ENCODE measurements around the gene COL6A1. TPM values are rescaled to one million over a fixed set of nuclear protein-coding genes. Genes with fewer than 3 reads are reported as not detected.

COL6A1 gene
- total RNA-seq, 1 donor from 2014 or later = 137 TPM

GRCh38 chr21:45985471-45986315 is 4.1 kb downstream of the COL6A1 start:
- Mint-ChIP-seq H3K36me3 (ENCODE audit: insufficient read depth) (peaks cover 12% of the 10 kb centered on the region), H3K4me3 (ENCODE audit: low read depth) (no peak overlapping the region), H3K27ac (no peak overlapping the region), H3K4me1 (ENCODE audit: low read depth) (peaks cover 2% of the 10 kb centered on the region), H3K27me3 (no peaks in the 10 kb centered on the region), H3K9me3 (ENCODE audit: low read depth) (no peaks in the 10 kb centered on the region)
- TF ChIP-seq CTCF (IDR thresholded peaks at IDR 0.05; ENCODE audit: unreplicated experiment) = no peak
- no peak for DNase-seq (ENCODE audit: low spot score, unreplicated experiment)

GRCh38 chr21:45986316-45987051 is 4.9 kb downstream of the COL6A1 start:
- Mint-ChIP-seq H3K27ac (no peak overlapping the region), H3K4me1 (ENCODE audit: low read depth) (peaks cover 2% of the 10 kb centered on the region), H3K9me3 (ENCODE audit: low read depth) (no peaks in the 10 kb centered on the region), H3K27me3 (no peaks in the 10 kb centered on the region), H3K4me3 (ENCODE audit: low read depth) (no peak overlapping the region), H3K36me3 (ENCODE audit: insufficient read depth) (peaks cover 12% of the 10 kb centered on the region)
- no peak for DNase-seq (ENCODE audit: low spot score, unreplicated experiment)
- TF ChIP-seq CTCF (IDR thresholded peaks at IDR 0.05; ENCODE audit: unreplicated experiment) = no peak

- no peak overlapping the region for H3K4me3 Mint-ChIP-seq (ENCODE audit: low read depth)
- H3K27ac Mint-ChIP-seq = no peak overlapping the region
- no peak for TF ChIP-seq CTCF (IDR thresholded peaks at IDR 0.05; ENCODE audit: unreplicated experiment)
- peaks cover 12% of the 10 kb centered on the region for H3K36me3 Mint-ChIP-seq (ENCODE audit: insufficient read depth)
- peaks cover 2% of the 10 kb centered on the region for H3K4me1 Mint-ChIP-seq (ENCODE audit: low read depth)
- no peaks in the 10 kb centered on the region for H3K27me3 Mint-ChIP-seq
- no peak for DNase-seq (ENCODE audit: low spot score, unreplicated experiment)
- no peaks in the 10 kb centered on the region for H3K9me3 Mint-ChIP-seq (ENCODE audit: low read depth)
Observed at GRCh38 chr21:45987121-45987711, 5.6 kb downstream of the COL6A1 start.

GRCh38 chr21:45988366-45989347 is 7.1 kb downstream of the COL6A1 start:
- no peaks in the 10 kb centered on the region for H3K4me1 Mint-ChIP-seq (ENCODE audit: low read depth)
- peaks cover 12% of the 10 kb centered on the region for H3K36me3 Mint-ChIP-seq (ENCODE audit: insufficient read depth)
- DNase-seq (ENCODE audit: low spot score, unreplicated experiment) = no peak
- no peak overlapping the region for H3K27ac Mint-ChIP-seq
- no peaks in the 10 kb centered on the region for H3K27me3 Mint-ChIP-seq
- no peak overlapping the region for H3K4me3 Mint-ChIP-seq (ENCODE audit: low read depth)
- no peak for TF ChIP-seq CTCF (IDR thresholded peaks at IDR 0.05; ENCODE audit: unreplicated experiment)
- H3K9me3 Mint-ChIP-seq (ENCODE audit: low read depth) = no peaks in the 10 kb centered on the region
